Activated naive CD8-positive, alpha-beta T cell (primary cell): ENCODE measurements around the gene SH2B2.

Experiments used
- H3K27ac Mint-ChIP-seq: one replicate; pipeline ENCODE4 v1.8.0; 2021; ENCODE audit warnings: mixed read lengths
- H3K27me3 Mint-ChIP-seq: one replicate; pipeline ENCODE4 v1.8.0; 2021; ENCODE audit warnings: mixed read lengths
- H3K36me3 Mint-ChIP-seq: one replicate; pipeline ENCODE4 v1.8.0; 2021; ENCODE audit warnings: mixed read lengths
- H3K4me1 Mint-ChIP-seq: one replicate; pipeline ENCODE4 v1.8.0; 2021; ENCODE audit warnings: low read depth, mixed read lengths
- H3K4me3 Mint-ChIP-seq: one replicate; pipeline ENCODE4 v1.8.0; 2021; ENCODE audit warnings: mild to moderate bottlenecking, mixed read lengths
- H3K9me3 Mint-ChIP-seq: one replicate; pipeline ENCODE4 v1.8.0; 2021; ENCODE audit warnings: low read depth, mixed read lengths

Gene SH2B2

DNA sequence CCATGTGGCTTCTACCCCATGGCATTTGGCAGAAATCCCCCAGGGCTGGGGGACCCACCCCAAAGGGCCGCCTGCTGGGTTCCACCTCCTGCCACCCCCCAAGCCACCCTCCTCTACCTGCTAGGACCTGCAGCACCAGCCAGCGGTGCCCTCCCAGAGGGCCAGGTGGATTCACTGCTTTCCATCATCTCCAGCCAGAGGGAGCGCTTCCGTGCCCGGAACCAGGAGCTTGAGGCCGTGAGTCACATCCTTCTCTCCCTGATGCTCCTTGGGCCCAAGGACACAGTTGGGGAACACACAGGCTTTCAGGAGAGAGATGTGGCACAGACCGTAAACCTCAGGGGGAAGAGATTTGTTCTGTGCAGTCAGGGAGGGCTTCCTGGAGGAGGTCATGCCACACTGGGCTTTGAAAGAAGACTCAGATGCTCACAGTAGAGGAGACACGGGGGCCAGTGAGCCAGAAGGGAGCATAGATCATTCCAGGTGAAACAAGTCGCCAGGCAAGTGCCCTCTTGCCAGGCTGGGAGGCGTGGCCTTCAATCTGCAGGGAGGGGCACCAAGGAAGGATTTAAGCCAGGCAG lies 11.5 kb upstream of the SH2B2 start:
- no peaks in the 10 kb centered on the region for H3K36me3 Mint-ChIP-seq
- H3K27me3 Mint-ChIP-seq = no peaks in the 10 kb centered on the region
- H3K27ac Mint-ChIP-seq = no peak overlapping the region
- H3K4me3 Mint-ChIP-seq = no peak overlapping the region
- peaks cover 3% of the 10 kb centered on the region for H3K4me1 Mint-ChIP-seq
- H3K9me3 Mint-ChIP-seq = no peaks in the 10 kb centered on the region

DNA sequence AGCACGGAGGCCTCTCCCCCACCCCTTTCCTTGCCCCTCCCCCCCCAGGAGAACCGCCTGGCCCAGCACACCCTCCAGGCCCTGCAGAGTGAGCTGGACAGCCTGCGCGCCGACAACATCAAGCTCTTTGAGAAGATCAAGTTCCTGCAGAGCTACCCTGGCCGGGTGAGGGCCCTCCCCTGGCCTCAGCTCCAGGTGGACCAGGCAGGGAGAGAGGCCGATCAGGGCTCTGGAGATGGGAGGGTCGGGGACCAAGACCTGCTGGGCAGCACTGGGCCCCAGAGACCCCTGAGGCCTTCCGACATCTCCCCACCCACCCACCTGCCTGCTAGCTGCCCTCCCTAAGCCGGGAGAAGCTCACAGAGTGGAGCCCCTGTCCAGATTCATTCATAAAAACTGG lies 8.8 kb upstream of the SH2B2 start:
- Mint-ChIP-seq H3K36me3 (no peaks in the 10 kb centered on the region), H3K9me3 (no peaks in the 10 kb centered on the region), H3K4me3 (no peak overlapping the region), H3K27me3 (no peaks in the 10 kb centered on the region), H3K27ac (no peak overlapping the region), H3K4me1 (peaks cover 1% of the 10 kb centered on the region)

DNA sequence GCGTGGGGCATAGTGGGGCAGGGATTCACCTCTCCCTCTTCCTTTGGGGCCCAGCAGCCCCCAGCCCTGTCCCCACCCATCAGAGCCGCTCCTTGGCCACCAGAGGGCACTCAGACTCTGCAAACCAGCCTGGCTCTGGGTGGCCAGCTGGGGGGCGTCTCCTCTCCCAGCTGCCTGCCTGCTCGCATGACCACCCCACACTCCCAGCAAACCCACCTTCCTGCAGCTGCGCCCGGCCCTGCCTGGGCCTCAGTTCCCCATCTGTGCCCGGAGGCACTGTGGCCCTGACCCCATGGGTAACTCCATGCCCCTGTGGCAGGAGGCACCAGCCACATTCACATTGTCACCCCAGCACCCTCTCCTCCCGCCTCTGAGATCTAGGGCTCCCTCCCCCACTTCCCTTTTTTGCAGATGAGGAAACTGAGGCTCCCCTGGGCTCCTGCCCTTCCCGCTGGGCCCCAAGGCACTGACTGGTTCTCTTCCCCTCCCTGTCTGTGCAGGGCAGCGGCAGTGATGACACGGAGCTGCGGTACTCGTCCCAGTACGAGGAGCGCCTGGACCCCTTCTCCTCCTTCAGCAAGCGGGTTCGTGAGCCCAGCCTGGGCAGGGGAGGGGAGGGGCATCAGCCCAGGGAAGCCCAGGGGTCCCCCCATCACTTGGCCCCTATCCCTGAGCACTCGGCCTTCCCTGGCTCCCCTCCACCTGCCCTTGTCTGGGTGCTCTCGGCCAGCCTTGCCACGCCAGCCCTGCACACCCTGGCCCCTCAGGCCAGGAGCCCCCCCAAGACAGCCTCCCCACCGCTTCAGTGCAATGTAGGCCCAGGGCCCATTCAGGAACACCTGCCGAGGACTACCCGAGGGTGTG lies 6.9 kb upstream of the SH2B2 start:
- Mint-ChIP-seq H3K4me1 (peaks cover 3% of the 10 kb centered on the region), H3K27ac (no peak overlapping the region), H3K9me3 (no peaks in the 10 kb centered on the region), H3K36me3 (no peaks in the 10 kb centered on the region), H3K4me3 (no peak overlapping the region), H3K27me3 (no peaks in the 10 kb centered on the region)

DNA sequence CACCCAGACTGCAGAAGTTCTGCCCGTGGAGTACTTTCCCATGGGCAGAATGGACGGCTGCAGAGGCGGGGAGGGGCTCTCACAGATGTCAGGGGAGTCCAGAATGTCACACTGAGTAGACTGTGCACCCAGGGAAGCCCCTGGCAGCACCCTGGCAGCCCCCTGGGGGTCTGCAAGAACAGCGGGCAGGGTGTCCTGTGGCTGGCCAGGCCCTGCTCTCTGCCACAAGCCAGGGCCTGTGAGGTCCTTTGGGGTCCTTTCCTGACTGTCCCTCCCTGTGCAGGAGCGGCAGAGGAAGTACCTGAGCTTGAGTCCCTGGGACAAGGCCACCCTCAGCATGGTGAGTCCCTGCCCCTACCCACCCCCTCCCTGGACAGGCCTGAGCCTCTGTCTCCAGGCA lies 6.1 kb upstream of the SH2B2 start:
- H3K27ac Mint-ChIP-seq = no peak overlapping the region
- no peaks in the 10 kb centered on the region for H3K27me3 Mint-ChIP-seq
- no peak overlapping the region for H3K4me3 Mint-ChIP-seq
- H3K4me1 Mint-ChIP-seq = peaks cover 11% of the 10 kb centered on the region
- no peaks in the 10 kb centered on the region for H3K9me3 Mint-ChIP-seq
- no peaks in the 10 kb centered on the region for H3K36me3 Mint-ChIP-seq

DNA sequence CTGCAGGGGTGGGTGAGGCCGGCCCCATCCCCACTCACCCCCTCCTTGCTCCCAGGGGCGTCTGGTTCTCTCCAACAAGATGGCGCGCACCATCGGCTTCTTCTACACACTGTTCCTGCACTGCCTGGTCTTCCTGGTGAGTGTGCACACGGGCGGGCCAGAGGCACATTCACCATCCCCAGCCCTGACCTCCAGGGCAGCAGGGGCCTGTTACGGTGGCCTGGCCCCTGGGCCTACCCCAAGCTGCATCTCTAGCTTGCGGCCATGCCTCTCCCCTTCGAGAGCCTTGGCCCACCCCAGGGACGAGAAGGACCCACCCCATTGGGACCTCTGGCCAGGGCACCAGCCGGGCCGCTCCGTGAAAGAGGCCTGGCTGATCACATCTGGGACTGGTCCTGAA lies 4.9 kb upstream of the SH2B2 start:
- H3K27ac Mint-ChIP-seq = no peak overlapping the region
- H3K9me3 Mint-ChIP-seq = no peaks in the 10 kb centered on the region
- no peaks in the 10 kb centered on the region for H3K36me3 Mint-ChIP-seq
- H3K27me3 Mint-ChIP-seq = no peaks in the 10 kb centered on the region
- peaks cover 11% of the 10 kb centered on the region for H3K4me1 Mint-ChIP-seq
- H3K4me3 Mint-ChIP-seq = no peak overlapping the region

DNA sequence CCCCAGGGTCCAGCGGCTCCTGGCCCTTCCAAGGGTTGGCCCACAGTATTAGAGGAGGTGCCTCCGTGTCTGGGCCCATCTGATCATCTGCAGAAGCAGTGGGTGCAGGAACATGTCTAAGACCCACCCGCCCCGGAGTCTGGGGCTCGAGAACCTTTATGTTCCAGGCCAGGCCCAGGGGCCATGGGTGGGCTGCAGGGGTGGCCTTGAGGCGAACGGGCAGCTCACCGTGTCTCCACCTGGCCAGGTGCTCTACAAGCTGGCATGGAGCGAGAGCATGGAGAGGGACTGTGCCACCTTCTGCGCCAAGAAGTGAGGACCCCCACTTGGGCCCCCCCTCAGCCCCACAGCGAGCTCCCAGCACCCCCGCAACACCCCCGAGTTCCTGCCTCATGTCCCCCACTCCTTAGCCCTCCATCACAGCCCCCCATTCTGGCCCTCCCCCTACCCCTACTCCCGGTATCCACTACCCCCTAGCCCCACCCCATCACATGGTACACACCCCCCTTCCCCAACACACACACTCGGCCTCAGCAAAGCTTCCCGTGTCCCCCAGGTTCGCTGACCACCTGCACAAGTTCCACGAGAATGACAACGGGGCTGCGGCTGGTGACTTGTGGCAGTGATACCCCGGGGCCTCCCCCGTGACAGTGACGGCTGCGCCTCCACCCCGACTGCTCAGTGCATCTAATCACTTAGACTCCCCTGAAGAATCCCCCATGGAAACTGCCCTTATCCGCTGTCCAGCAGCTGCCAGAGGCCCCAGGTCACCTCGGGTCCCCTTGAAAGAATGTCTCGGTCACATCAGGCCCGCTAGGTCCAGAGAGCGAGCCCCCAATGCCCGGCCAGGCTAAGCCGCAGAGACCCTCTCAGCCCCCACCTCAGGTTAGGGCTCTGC lies 4.0 kb upstream of the SH2B2 start:
- Mint-ChIP-seq H3K27me3 (no peaks in the 10 kb centered on the region), H3K27ac (no peak overlapping the region), H3K36me3 (no peaks in the 10 kb centered on the region), H3K9me3 (no peaks in the 10 kb centered on the region), H3K4me1 (peaks cover 11% of the 10 kb centered on the region), H3K4me3 (no peak overlapping the region)

DNA sequence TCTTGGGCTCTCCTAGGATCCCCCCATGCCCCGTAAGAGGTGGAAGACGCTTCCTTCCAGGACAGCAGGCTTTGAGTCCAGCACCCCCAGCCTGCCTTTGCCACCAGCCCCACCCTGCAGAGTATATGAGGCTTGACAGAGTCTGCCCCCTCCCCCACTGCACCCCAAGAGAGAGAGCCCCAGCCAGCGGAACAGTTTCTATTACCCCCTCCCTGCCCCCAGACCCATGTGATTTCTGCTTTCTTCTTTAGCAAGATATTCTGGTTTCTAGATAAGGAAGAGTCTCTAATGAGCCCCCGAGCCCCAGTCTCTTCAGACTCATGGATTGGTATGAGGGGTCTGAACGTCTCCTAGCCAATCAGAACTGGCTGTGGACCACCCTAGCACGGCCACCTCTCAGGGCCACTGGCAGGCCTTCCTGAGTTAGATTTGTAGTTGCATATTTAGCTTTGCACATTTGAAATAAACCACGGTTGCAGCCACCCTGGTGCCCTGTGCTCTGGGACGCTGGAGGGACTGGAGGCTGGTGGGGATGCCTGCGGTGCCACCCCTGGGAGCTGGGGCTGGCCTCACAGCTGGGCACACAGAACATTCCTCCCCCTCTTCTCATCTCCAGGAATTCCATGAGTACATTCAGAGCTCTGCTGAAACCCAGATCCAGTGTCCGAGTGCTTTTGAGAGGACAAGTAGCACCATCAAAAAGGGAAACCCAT lies 3.0 kb upstream of the SH2B2 start:
- H3K27ac Mint-ChIP-seq = no peak overlapping the region
- no peaks in the 10 kb centered on the region for H3K27me3 Mint-ChIP-seq
- no peaks in the 10 kb centered on the region for H3K9me3 Mint-ChIP-seq
- H3K36me3 Mint-ChIP-seq = no peaks in the 10 kb centered on the region
- no peak overlapping the region for H3K4me3 Mint-ChIP-seq
- H3K4me1 Mint-ChIP-seq = peaks cover 16% of the 10 kb centered on the region

DNA sequence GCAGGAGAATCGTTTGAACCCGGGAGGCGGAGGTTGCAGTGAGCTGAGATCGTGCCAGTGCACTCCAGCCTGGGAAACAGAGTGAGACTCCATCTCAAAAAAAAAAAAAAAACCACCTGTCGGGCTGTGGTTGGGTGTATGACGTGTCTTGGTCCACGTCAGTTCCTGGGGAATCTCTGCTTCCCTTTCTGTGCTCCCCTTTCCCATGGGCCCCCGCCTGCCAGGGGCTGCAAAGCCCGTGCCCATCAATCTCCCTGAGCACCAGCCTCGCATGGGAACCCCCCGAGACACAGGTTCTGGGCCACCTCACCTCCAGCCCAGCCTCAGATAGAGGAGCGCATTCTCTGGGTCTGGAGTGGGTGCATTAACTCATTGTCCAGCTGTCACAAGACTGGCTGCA lies 2.3 kb upstream of the SH2B2 start:
- Mint-ChIP-seq H3K27ac (no peak overlapping the region), H3K4me1 (peaks cover 21% of the 10 kb centered on the region), H3K4me3 (peak overlapping the region; percentile 27), H3K27me3 (no peaks in the 10 kb centered on the region), H3K36me3 (no peaks in the 10 kb centered on the region), H3K9me3 (no peaks in the 10 kb centered on the region)

DNA sequence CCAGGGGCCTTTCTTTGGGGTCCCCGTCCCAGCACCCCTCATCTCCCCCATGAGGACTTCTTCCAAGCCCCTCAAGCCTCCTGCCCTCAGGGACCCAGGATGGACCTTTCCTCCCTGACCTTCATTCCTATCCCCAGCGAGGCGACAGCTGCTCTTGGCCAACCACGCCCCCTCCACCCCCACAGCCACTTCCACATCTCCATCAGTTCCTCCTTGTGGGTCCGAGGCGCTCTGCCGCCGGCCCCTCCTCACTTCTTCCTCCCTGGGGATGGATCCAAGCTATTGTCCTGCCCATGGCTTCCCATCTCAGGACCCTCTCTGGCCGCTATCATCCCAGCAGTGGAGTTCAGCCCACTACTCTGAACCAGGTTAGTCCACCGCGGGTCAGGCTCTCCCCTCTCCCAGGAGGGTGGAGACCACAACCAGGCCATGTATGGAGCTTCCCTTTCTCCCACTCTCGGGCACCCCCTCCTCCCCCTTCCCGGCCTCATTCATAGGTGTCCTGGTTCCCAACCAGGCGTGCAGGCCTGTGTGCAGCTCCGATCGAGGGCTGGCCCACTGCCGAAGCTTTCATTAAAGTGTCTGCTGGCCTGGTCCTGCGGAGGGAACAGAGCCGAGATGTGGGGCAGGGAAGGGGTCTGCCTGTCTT lies 1.7 kb upstream of the SH2B2 start:
- H3K36me3 Mint-ChIP-seq = no peaks in the 10 kb centered on the region
- H3K27me3 Mint-ChIP-seq = no peaks in the 10 kb centered on the region
- H3K4me1 Mint-ChIP-seq = peaks cover 22% of the 10 kb centered on the region
- no peaks in the 10 kb centered on the region for H3K9me3 Mint-ChIP-seq
- no peak overlapping the region for H3K27ac Mint-ChIP-seq
- peak overlapping the region; percentile 76 for H3K4me3 Mint-ChIP-seq

DNA sequence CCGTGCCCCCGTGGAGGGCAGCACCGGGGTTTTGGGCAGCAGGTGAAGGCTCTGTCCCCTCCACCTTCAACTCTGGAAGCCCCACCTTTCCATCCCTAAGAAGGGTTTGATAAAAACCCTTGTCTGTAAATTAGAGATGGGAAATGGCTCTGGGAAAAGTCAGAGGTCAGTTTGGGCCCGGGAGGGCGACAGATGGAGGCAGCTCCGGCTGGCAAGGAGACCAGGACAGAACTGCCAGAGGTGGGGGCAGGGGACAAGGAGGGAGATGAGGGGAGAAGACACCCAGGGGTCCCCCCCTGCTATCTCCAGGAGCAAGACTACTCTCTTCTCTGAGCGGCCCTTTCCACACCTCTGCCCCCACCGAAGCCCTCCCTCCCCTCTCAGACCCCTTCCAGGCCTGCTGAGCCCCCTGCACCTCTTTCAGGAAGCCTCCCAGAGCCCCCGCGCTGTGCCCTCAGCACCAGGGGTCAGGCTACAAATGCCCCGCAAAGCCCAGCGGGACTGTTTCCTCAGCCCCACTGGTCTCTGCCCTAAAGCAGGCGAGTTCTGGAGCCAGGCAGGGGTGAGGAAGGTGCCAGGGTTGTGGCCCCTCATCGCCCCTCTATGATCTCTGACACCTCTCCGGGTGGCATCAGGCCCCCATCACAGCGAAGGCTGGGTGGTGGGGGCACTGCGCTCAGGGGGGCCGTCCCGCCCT lies 980 bp upstream of the SH2B2 start:
- peaks cover 26% of the 10 kb centered on the region for H3K4me1 Mint-ChIP-seq
- no peaks in the 10 kb centered on the region for H3K27me3 Mint-ChIP-seq
- peak overlapping the region; percentile 76 for H3K4me3 Mint-ChIP-seq
- H3K36me3 Mint-ChIP-seq = no peaks in the 10 kb centered on the region
- no peak overlapping the region for H3K27ac Mint-ChIP-seq
- H3K9me3 Mint-ChIP-seq = no peaks in the 10 kb centered on the region

DNA sequence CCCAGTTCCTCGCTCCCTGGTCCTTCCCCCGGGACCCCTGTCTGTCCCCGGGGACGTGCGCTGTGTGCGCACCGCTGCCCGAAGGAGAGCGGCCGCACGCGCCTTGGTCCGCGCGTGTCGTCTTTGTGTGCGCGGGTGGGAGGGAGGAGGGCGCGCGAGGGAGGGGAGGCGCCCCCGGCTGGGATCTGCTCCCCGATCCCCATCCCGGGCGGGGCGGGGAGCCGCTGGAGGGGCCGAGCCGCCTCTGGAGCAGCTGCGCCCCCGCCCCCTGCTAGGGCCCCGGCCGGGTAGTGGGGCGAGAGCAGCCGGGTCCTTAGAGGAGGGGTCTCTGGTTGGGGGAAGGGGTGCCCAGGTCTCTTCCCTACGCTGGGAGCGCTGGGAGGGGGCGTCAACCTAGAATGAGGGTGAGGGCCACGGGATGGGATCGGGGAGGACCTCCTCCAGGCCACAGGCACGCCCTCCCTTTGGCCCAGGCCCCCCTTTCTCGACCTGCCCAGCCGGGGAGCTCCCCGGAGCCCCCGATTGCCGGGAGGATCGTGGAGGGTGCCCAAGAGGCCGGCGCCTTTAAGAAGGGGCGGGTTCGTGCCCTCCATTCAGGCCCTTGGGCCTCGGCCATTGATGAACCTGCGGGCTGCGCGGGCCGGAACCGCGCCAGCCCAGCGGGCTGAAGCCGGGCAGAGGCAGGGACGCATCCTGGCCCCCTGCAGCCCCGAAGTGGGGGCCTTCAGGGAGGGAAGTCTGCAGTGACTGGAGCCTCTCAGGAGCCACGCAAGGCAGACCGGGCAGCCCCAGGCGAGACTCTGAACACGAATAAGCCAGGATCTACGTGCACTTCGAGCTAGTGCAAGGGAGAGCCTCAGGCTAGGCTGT lies 678 bp downstream of the SH2B2 start:
- Mint-ChIP-seq H3K4me3 (peak overlapping the region; percentile 68), H3K36me3 (no peaks in the 10 kb centered on the region), H3K4me1 (peaks cover 34% of the 10 kb centered on the region), H3K27me3 (no peaks in the 10 kb centered on the region), H3K27ac (no peak overlapping the region), H3K9me3 (no peaks in the 10 kb centered on the region)

DNA sequence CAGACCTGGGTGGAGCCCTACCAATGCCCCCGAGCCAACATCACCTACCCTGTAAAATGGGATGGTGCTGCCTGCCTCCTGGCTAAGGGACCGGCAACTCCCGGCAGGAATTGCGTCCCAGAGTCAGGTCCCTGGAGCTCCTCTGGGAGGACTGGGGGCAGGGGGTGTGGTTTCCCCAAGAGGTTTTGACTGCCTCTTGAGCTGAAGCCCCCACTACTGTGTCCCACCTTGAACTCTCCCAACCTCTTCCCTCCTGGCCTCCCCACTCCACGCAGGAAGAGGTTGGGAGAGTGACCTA lies 1.3 kb downstream of the SH2B2 start:
- Mint-ChIP-seq H3K36me3 (no peaks in the 10 kb centered on the region), H3K27ac (no peak overlapping the region), H3K9me3 (no peaks in the 10 kb centered on the region), H3K4me3 (peak overlapping the region; percentile 68), H3K4me1 (peaks cover 35% of the 10 kb centered on the region), H3K27me3 (no peaks in the 10 kb centered on the region)

DNA sequence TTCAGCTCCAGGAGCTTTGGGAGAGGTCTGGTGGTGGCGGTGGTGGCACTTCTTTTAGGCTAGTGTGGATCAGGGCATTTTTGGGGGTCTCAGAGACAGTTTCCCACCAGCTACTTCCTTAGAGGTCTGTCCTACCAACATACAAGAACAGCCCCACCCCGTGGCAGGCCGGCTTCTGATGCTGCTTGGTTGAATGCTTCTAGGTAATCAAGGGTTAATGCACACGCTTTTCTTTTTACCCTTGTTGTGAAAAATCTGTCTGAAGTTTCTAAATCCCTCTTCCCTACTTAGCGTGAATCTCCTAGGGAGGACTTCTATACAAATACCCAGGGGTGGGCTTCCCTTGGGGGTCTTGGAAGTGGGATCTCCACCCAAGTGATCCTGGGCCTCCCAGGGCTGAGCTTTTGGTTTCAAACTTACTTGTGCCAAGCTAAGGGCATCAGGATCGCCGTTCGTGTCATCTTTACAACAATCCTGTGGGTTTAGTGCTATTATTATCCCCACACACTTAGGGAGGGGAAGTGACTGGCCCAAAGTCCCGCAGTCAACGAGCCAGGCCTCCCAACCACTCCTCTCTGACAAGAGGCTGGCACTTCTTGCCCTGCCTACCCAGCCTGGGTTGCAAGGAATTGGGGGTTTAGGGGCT lies 1.7 kb downstream of the SH2B2 start:
- H3K9me3 Mint-ChIP-seq = no peaks in the 10 kb centered on the region
- H3K4me1 Mint-ChIP-seq = peaks cover 35% of the 10 kb centered on the region
- no peaks in the 10 kb centered on the region for H3K36me3 Mint-ChIP-seq
- peak overlapping the region; percentile 68 for H3K4me3 Mint-ChIP-seq
- no peaks in the 10 kb centered on the region for H3K27me3 Mint-ChIP-seq
- H3K27ac Mint-ChIP-seq = no peak overlapping the region
